Brain microvascular endothelial cell (primary cell): Measurements from ENCODE around the gene GPR132.

Experiments
- DNase-seq: peaks from one replicate; pipeline ENCODE4 v3.0.0-alpha.2; 2020
- H3K27ac ChIP-seq: fragments of 250-450 bp; sonication (Bioruptor Pico); 2 replicates; pipeline ENCODE4 v1.5.1; 2020; ENCODE audit warnings: mild to moderate bottlenecking, moderate library complexity
- H3K27me3 ChIP-seq: fragments of 250-450 bp; sonication (Bioruptor Pico); replicated peaks from 2 replicates; pipeline ENCODE4 v1.5.1; 2020; ENCODE audit warnings: mild to moderate bottlenecking
- H3K36me3 ChIP-seq: fragments of 250-450 bp; sonication (Bioruptor Pico); replicated peaks from 2 replicates; pipeline ENCODE4 v1.5.1; 2020; ENCODE audit warnings: mild to moderate bottlenecking
- H3K4me3 ChIP-seq: 2 replicates; pipeline ENCODE4 v1.5.1; 2011; ENCODE audit warnings: low read depth, mild to moderate bottlenecking, control low read depth, low read length, moderate library complexity
- in situ Hi-C: cut with HindIII; loops from 2 replicates; pipeline ENCODE4 v1.10.0; 2017; ENCODE audit warnings: low sequenced_read_pairs, low pct_ligation_motif_present
- TF ChIP-seq, protein P1 (sequence below): IDR thresholded peaks from 2 replicates; pipeline ENCODE4 v1.5.1; 2011; ENCODE audit warnings: low read depth, mild to moderate bottlenecking, moderate library complexity, low read length, control low read depth, inconsistent platforms; ENCODE audit errors: missing control alignments

Gene GPR132

DNA sequence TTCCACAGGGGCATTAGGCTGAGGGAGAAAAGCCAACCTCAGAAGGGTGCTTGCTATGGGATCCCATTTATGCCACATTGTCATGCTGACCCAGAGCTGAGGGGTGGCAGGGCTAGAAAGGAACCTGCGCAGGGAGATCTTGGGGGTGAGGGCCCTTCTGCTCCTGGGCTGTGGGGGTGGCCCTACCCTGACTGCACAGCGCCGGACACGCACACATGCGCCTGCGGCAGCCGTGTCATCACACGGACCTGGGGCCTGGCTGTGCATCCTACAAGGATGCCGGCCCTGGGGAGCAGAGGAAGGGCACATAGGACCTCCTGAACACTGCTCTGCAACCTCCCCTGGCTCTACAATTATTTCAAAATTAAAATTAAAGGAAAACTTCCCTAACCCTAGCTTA lies 51.2 kb downstream of the GPR132 start:
- no peaks in the 10 kb centered on the region for H3K27me3 ChIP-seq
- H3K36me3 ChIP-seq: peaks cover 17% of the 10 kb centered on the region
- H3K27ac ChIP-seq: no peak overlapping the region
- DNase-seq: no peak
- in situ Hi-C loops: no loop called here
- no peak overlapping the region for H3K4me3 ChIP-seq
- TF ChIP-seq, protein P1, sequence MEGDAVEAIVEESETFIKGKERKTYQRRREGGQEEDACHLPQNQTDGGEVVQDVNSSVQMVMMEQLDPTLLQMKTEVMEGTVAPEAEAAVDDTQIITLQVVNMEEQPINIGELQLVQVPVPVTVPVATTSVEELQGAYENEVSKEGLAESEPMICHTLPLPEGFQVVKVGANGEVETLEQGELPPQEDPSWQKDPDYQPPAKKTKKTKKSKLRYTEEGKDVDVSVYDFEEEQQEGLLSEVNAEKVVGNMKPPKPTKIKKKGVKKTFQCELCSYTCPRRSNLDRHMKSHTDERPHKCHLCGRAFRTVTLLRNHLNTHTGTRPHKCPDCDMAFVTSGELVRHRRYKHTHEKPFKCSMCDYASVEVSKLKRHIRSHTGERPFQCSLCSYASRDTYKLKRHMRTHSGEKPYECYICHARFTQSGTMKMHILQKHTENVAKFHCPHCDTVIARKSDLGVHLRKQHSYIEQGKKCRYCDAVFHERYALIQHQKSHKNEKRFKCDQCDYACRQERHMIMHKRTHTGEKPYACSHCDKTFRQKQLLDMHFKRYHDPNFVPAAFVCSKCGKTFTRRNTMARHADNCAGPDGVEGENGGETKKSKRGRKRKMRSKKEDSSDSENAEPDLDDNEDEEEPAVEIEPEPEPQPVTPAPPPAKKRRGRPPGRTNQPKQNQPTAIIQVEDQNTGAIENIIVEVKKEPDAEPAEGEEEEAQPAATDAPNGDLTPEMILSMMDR: no peak

DNA sequence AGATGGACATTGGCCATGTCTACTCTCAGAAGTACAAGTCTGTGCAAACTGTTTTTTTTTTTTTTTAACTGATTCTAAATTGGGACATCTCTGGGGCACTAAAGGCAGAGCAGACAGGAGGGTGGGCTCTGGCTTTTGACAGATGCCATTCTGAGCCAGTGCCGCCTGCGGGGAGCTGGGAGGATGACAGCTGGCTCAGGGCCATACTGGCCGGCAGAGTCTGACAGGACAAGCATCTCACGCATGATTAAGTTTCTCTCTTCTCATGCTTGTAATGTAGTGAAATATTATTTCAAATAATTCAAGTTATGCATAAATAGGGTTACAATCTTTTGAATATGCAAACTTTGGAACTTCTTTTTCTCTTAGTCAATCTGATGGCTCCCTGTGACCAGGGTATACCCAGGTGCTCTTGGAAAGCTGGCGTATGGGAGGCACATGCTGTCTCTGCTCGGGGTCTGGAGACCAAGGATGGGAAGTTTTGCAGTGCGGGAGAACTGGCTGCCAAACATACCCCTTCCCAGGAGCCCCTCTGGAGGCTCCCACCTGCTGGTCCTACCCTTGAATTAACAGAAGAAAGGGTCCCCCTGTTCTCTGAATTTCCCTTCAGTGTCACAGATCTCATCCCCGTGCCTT lies 52.0 kb downstream of the GPR132 start:
- TF ChIP-seq, protein P1: peak; percentile 46
- DNase-seq: no peak
- no peak overlapping the region for H3K27ac ChIP-seq
- in situ Hi-C loops: no loop called here
- H3K36me3 ChIP-seq: peaks cover 21% of the 10 kb centered on the region
- no peaks in the 10 kb centered on the region for H3K27me3 ChIP-seq
- H3K4me3 ChIP-seq: no peak overlapping the region

DNA sequence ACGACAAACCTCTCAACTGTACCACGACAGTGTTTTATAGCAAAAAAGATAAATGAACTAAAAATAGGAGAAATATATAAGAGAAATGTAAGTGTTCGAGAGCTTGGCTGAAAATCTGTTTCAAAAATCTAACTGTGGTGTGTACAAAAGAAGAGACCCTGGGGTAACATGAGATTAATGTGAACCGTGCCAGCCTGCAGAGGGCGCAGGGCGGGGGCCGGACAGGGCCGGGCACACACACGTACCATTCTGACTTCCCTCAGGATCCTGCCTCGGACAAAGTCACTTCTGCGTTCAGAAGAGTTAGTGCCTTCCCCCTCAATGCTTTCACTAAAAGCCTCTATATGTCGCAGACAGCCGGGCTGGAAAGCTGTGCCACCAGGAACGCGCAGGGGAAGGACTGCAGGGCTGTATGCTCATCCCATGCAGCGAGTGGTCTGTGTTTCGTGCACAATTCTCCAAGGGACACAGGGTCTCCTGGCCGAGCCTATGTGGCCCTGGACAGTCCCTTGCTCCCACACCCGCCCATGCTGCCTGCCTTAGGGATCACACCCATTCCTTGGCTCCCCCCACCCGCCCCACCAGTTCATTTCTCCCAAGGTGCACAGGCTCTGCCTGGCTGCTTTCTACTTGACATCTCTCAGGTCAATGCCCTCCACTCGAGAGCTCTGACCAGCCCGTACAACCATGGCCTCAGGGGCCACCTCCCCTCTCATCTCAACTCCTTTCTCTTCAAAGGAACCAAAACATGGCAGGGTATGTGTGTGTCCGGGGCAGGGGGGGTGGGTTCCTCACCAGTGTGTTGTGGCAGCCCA lies 52.9 kb downstream of the GPR132 start:
- H3K4me3 ChIP-seq: no peak overlapping the region
- H3K36me3 ChIP-seq: peaks cover 23% of the 10 kb centered on the region
- H3K27ac ChIP-seq: no peak overlapping the region
- in situ Hi-C loops: no loop called here
- no peaks in the 10 kb centered on the region for H3K27me3 ChIP-seq
- TF ChIP-seq, protein P1: peak; percentile 57
- DNase-seq: no peak

DNA sequence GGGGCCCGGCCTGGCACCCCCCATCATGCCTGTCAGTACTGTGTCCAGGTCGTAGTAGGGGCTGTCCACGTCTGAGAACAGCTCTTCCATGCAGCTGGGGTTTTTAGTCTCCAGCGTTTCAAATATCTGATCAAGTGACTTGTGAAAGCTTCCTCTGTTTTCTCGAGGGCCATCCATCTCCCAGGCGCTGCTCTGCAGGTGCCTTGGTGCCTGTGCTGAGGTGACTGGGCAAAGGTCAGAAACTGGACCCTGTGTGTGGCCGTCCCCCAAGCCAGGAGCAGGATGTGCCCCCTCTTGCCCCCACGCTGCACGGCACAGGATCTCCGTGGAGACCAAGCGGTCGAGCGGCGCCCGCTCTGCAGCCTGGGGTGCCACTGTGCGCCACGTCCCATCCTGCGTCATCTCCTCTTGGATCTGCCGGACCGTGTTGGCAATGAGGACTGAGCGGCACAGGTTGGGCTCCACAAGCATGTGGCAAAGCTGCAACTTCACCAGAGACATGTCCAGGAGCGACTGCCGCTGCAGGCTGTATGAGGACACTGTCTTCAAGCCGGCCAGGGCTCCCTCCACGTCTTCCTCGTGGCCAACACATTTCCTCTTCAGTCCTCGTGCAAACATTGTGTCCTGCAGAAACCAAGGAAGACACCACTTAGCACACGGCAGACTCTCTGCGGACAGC lies 53.8 kb downstream of the GPR132 start:
- no peaks in the 10 kb centered on the region for H3K27me3 ChIP-seq
- no peak overlapping the region for H3K27ac ChIP-seq
- H3K4me3 ChIP-seq: no peak overlapping the region
- TF ChIP-seq, protein P1: no peak
- DNase-seq: no peak
- peaks cover 27% of the 10 kb centered on the region for H3K36me3 ChIP-seq
- in situ Hi-C loops: no loop called here

DNA sequence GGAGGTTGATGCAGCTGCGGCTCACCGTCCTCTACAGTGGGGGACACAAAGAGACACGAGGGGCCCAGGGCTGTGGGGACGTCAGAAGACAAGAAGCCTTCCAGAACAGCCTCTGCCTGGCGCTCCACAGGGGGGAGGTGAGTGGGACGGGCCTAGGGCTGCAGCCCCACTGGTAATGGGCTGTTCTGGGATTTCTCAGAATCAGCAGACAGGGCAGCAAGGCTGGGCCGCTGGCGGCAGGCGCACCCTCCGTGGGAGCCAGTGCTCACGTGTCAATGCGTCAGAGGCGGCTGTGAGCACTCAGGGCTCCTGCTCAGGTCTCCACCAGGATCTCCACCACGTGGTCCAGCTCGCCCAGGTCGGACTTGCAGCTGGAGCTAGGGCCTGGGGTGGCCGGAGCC lies 54.3 kb downstream of the GPR132 start:
- Histone ChIP-seq H3K36me3 (peaks cover 27% of the 10 kb centered on the region), H3K4me3 (no peak overlapping the region), H3K27me3 (no peaks in the 10 kb centered on the region), H3K27ac (no peak overlapping the region)
- TF ChIP-seq, protein P1: no peak
- no peak for DNase-seq
- in situ Hi-C loops: no loop called here
